ENCODE measurements around the gene ZNF611.
A peak's percentile ranks its signal among the peaks of the same experiment; 100 is the strongest.

The ZNF611 gene

DNA sequence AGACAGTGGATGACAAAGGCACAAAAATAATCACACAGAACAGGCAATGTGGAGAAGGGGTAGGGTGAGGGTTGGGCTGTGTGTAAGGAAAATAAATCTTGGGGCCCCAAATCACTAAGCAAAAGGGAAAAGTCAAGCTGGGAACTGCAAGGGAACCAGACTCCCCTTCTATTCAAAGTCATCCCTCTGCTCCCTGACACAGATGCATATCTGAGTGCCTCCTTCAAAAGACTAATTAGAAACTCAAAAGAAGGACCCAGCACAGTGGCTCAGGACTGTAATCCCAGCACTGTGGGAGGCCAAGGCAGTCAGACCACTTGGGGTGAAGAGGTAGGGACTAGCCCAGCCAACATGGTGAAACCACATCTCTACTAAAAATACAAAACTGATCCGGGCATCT lies 18.3 kb downstream of the ZNF611 start:
- TF ChIP-seq GATA3 (IDR thresholded peaks at IDR 0.05; ENCODE audit: low read depth, low read length) (no peak), GATA2 (IDR thresholded peaks at IDR 0.05; ENCODE audit: low read depth, low read length) (no peak)

DNA sequence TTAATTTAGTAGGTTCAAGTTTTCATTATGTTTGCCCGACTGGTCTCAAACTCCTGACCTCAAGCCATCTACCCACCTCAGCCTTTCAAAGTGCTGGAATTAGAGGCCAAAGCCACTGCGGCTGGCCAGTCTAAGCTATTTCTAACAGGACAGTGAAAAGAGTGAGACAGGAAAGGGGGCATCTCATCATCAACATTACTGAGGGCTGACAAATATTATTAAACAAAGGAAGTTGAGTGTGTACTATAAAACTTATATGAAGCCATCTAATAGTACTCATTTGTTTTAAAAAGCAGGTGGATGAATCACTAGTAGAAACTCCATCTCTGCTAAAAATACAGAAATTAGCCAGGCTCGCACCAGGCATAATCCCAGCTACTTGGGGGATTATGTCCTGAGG lies 24.3 kb downstream of the ZNF611 start:
- TF ChIP-seq GATA2 (IDR thresholded peaks at IDR 0.05; ENCODE audit: low read depth, low read length): no peak
- no peak for TF ChIP-seq GATA3 (IDR thresholded peaks at IDR 0.05; ENCODE audit: low read depth, low read length)

DNA sequence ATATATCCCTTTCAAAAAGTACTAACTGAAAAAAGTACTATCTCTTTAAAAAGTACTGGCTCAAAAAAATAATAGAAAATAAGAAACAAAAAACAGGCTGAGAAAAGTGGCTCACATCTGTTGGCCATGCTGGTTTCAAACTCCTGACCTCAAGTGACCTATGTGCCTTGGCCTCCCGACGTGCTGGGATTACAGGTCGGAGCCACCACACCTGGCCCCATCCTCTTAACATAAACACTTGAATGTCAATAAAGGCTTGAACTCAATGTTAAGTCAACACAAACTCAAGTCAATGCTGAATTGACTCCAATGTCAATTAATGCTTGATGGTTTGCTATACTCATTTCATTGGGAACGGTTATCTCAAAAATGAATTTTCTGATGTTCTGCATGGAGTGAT lies 30.9 kb downstream of the ZNF611 start:
- TF ChIP-seq GATA3 (IDR thresholded peaks at IDR 0.05; ENCODE audit: low read depth, low read length): no peak
- no peak for TF ChIP-seq GATA2 (IDR thresholded peaks at IDR 0.05; ENCODE audit: low read depth, low read length)

DNA sequence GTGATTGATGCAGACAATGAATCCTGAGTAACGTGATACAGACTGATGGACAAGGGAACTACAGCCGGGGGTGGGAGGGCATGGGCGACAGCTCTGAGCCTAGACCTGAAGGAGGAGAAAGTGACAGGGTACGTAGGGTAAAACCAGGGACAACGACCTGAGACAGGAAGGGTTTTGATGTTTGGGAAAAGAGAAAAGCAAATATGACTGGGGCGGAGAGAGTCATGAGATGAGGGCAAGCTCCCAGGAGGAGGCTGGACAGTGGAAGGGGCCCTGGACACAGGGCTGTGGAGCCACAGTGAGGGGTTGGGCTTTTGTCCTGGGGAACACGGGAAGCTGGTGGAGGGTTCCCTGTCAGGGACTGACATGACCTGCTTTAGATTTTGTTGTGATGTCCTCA lies 34.2 kb downstream of the ZNF611 start:
- TF ChIP-seq GATA3 (IDR thresholded peaks at IDR 0.05; ENCODE audit: low read depth, low read length): no peak
- no peak for TF ChIP-seq GATA2 (IDR thresholded peaks at IDR 0.05; ENCODE audit: low read depth, low read length)

DNA sequence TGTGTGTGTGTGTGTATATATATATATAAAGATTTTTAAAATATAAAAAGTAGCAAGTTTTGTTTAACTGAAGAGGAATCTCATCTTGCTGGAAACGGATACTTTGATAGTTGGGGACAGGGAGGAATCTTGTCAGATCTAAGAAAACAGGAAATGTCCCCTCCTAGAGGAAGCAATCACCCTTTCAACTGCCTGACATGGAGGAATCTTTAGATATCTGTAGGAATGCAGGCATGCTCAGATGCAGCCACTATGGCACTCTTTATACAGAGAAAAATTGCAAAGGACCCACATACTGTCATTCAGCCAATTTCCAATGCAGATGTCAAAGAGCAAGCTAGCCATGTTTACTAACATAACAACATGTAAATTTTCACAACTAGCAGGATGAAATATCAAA lies 38.8 kb downstream of the ZNF611 start:
- TF ChIP-seq GATA3 (IDR thresholded peaks at IDR 0.05; ENCODE audit: low read depth, low read length) (no peak), GATA2 (IDR thresholded peaks at IDR 0.05; ENCODE audit: low read depth, low read length) (no peak)

DNA sequence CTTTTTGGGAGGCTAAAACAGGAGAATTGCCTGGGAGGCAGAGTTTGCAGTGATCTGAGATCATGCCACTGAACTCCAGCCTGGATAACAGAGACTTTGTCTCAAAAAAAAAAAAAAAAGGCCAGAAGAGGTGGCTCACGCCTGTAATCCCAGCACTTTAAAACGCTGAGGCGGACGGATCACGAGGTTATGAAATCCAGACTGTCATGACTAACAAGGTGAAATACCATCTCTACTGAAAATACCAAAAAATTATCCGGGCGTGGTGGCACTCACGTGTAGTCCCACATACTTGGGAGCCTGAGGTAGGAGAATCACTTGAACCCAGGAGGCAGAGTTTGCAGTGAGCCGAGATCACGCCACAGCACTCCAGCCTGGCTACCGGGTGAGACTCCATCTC lies 39.9 kb downstream of the ZNF611 start:
- no peak for TF ChIP-seq GATA2 (IDR thresholded peaks at IDR 0.05; ENCODE audit: low read depth, low read length)
- TF ChIP-seq GATA3 (IDR thresholded peaks at IDR 0.05; ENCODE audit: low read depth, low read length): no peak

DNA sequence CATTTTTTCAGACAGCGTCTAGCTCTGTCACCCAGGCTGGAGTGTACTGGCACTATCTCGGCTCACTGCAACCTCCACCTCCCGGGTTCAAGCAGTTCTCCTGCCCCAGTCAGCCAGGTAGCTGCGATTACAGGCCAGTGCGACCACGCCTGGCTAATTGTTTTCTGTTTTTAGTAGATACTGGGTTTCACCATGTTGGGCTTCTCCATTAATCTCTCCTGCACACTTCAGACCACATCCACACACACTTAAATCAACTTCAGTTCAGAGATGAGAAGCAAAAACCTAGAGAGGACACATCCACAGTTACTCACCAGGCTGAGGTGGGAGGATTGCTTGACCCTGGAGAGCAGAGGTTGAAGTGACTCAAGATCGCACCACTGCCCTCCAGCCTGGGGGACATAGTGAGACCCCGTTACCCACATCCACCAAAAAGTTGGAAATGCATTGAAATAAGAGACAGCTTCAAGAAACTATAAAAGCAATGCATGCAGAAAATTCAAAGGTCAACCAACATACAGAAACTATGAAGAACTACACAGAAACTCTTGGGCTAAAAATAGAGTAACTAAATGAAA lies 42.3 kb downstream of the ZNF611 start:
- no peak for TF ChIP-seq GATA3 (IDR thresholded peaks at IDR 0.05; ENCODE audit: low read depth, low read length)
- TF ChIP-seq GATA2 (IDR thresholded peaks at IDR 0.05; ENCODE audit: low read depth, low read length): no peak

DNA sequence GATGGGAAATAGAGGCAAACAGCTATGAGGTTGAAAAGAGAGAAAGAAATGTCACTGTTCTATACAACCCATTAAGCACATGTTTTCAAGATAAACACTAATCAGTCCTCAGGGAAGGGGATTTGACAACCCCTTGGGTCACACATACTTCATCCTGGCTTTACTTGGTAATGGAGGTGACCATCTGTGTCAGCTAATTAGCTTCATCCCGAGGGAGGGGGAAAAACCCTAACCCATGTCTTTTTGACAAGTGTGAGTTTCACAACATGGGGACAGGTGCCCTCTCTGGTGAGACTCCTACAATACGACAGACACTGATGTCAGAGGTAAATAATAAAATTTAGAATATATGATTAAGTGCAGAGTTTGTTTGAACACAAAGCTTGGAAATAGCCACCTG lies 43.1 kb downstream of the ZNF611 start:
- TF ChIP-seq GATA2 (IDR thresholded peaks at IDR 0.05; ENCODE audit: low read depth, low read length): no peak

DNA sequence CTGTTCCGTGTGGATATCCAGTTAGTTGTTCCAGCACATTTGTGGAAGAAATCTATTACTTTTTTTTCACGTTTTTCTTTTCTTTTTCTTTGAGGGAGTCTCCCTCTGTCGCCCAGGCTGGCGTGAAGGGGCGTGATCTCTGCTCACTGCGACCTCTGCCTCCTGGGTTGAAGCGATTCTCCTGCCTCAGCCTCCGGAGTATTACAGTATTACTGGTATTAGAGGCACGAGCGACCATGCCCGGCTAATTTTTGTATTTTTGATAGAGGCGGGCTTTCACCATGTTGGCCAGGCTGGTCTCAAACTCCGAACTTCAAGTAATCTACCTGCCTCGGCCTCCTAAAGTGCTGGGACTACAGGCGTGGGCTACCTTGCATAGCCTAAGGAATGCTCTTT lies 43.6 kb downstream of the ZNF611 start:
- TF ChIP-seq GATA3 (IDR thresholded peaks at IDR 0.05; ENCODE audit: low read depth, low read length) (no peak), GATA2 (IDR thresholded peaks at IDR 0.05; ENCODE audit: low read depth, low read length) (no peak)

DNA sequence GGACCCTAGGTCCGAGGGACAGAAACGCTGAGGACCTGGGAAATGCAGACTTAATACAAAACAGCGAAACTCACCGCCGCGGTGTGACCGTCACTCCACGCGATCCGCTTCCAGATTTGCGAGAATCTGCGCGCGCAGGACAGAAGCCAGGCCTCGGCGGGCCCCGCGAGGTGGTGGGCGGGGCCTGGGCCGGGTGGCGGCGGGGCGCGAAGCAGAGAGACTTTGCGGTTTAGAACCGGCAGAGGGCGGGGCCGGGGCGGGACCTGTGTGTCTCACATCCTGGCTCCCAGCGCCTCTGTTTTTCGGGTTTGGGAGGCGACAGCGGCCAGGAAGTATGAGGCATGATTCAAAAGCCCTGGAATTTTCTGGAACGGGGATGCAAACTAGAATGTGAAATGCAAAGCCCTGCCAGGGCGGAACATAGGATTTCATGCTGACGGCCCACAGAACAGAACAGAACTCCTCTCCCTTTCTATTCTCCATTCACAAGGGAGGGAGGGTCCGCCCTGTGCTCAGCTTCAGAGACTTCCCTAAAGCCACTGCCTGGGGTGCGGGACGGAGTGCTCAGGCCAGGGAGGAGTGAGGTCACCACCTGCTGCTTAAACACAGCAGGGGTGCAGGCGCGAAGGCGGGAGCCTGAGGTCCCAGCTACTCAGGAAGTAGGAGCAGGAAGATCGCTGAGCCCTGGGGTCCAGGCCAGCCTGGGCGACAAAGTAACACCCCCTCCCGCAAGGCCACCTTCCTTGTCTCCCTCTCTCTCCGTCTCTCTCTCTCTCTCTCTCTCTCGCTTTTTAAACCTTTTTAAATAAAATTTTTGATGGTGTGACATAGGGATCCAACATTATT lies 44.3 kb downstream of the ZNF611 start:
- TF ChIP-seq GATA2 (IDR thresholded peaks at IDR 0.05; ENCODE audit: low read depth, low read length): 0 out of 2 replicates have a peak, but pooled peaks have one; percentile 18
- no peak for TF ChIP-seq GATA3 (IDR thresholded peaks at IDR 0.05; ENCODE audit: low read depth, low read length)

DNA sequence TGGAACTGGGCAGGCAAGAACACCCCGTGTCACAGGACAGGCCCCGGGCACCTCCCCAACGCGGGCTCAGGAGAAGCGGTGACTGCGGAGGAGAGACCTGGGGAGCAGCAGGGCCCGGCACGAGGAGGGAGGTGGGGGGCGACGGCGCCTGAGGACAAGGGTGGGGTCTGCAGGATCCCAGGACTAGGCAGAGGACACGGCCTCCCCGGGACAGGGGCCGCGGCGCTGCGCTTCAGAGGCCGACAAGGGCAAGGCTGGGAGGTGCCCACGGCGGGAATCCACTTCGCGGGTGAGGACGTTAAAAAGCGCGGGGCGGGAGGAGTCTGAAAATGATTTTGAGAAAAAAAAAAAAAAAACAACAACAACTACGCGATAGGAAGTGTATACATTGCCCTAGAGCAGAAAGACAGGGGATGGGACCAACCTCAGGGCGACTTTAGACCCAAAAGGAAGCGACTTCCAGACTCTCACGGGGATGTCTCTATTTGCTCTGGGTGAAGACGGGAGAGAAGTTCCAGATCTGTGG lies 44.9 kb downstream of the ZNF611 start:
- no peak for TF ChIP-seq GATA2 (IDR thresholded peaks at IDR 0.05; ENCODE audit: low read depth, low read length)
- no peak for TF ChIP-seq GATA3 (IDR thresholded peaks at IDR 0.05; ENCODE audit: low read depth, low read length)

DNA sequence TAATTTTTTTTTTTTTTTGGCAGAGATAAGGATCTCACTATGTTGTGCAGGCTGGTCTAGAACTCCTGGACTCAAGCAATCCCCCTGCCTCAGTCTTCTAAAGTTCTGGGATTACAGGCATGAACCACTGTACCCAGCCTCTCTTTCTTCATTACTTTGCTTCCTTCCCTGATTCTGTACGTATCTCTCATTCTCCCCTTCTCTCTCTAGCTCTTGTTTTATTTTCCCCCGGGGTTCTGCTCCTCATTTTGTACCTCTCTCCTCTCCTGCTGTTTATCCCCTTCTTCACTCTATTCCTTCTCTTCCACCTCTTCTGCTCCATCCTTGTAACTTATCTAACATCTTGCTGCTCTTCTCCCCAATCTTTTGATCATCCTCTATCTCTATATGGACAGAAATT lies 46.5 kb downstream of the ZNF611 start:
- no peak for TF ChIP-seq GATA3 (IDR thresholded peaks at IDR 0.05; ENCODE audit: low read depth, low read length)
- peak; percentile 17; the same call in 1 of the 2 replicates for TF ChIP-seq GATA2 (IDR thresholded peaks at IDR 0.05; ENCODE audit: low read depth, low read length)

DNA sequence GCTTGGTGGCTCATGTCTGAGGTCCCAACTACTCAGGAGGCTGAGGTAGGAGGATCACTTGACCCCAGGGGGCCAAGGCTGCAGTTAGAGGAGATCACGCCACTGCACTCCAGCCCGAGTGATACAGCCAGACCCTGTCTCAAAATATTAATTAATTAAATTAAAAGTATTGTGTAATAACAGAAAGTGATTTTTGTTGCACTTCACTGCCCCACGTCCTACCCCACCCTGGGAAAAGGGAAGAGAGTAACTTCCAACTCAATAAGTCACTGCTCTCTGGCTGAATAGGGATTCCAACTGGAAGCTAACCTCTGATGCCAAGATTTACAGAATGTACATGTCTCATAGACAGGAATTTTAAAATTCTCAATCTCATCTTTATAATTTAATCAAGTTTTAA lies 47.2 kb downstream of the ZNF611 start:
- no peak for TF ChIP-seq GATA2 (IDR thresholded peaks at IDR 0.05; ENCODE audit: low read depth, low read length)
- TF ChIP-seq GATA3 (IDR thresholded peaks at IDR 0.05; ENCODE audit: low read depth, low read length): no peak

DNA sequence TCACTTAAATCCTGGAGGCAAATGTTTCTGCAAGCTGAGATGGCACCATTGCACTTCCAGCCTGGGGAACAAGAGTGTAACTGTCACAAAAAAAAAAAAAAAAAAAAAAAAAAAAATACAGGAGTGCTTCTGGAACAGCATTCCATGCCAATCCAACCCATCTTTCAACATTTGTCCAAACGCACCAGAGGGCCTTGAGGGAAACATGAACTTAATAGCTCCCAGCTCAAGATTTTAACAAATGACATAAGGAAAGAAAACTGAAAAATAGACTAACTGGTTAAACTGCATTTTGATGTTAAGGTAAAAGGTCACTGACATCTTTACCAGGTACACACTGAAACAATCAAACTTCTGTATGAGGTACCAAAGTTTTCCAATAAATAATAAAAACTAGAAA lies 49.0 kb downstream of the ZNF611 start:
- TF ChIP-seq GATA2 (IDR thresholded peaks at IDR 0.05; ENCODE audit: low read depth, low read length) (no peak), GATA3 (IDR thresholded peaks at IDR 0.05; ENCODE audit: low read depth, low read length) (no peak)

DNA sequence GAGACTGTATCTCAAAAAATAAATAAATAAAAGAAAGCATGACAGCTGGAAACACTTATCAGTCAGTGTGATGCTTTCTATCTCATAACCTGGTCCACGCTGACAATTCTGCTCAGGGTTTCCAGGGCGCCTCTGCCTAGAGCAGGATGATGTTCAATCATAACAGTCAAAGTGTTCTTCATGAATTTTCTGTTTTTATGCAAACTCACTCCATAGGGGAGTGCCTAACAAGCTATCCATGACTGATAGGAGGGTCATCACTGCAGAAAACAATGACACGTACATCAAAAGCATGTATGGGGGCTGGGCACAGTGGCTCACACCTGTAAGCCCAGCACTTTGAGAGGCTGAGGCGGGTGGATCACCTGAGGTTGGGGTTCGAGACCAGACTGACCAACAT lies 55.2 kb downstream of the ZNF611 start:
- TF ChIP-seq GATA3 (IDR thresholded peaks at IDR 0.05; ENCODE audit: low read depth, low read length) (no peak), GATA2 (IDR thresholded peaks at IDR 0.05; ENCODE audit: low read depth, low read length) (no peak)
